SJSA1 (cell line): ENCODE results near the gene NMB. TPM values are rescaled to one million over a fixed set of nuclear protein-coding genes. Genes with fewer than 3 reads are reported as not detected.

Experiments
- DNase-seq, 2 experiments: peaks; one replicate each; pipeline ENCODE4 v3.0.0-alpha.2; 2015 to 2020; ENCODE audit warnings: low spot score in 2 of 2, low read depth in 1 of 2
- H3K27ac ChIP-seq: fragments of 250-450 bp; sonication (Bioruptor Pico); 2 replicates; pipeline ENCODE4 v1.5.1; 2020; ENCODE audit warnings: mild to moderate bottlenecking, moderate library complexity
- H3K27me3 ChIP-seq: fragments of 250-450 bp; sonication (Bioruptor Pico); replicated peaks from 2 replicates; pipeline ENCODE4 v1.5.1; 2020; ENCODE audit warnings: mild to moderate bottlenecking, moderate library complexity
- H3K36me3 ChIP-seq: fragments of 250-450 bp; sonication (Bioruptor Pico); 2 replicates; pipeline ENCODE4 v1.5.1; 2020; ENCODE audit warnings: mild to moderate bottlenecking
- H3K4me1 ChIP-seq: fragments of 250-450 bp; sonication (Bioruptor Pico); replicated peaks from 2 replicates; pipeline ENCODE4 v1.6.1; 2021; ENCODE audit warnings: mild to moderate bottlenecking
- H3K4me3 ChIP-seq: fragments of 250-450 bp; sonication (Bioruptor Pico); 2 replicates; pipeline ENCODE4 v1.5.1; 2020; ENCODE audit warnings: mild to moderate bottlenecking
- H3K9me3 ChIP-seq: fragments of 250-450 bp; sonication (Bioruptor Pico); replicated peaks from 2 replicates; pipeline ENCODE4 v1.5.1; 2020; ENCODE audit warnings: mild to moderate bottlenecking
- total RNA-seq: library from RNA; depleted of rRNA; stranded (reverse); fragments of >200 nt; shearing (Covaris generic); gene quantifications from 2 replicates; pipeline ENCODE4 v1.2.3, GENCODE V29; 2014

Gene NMB
- total RNA-seq, 1 experiment from 2014 or later: 1.7 TPM

GRCh38 chr15:84669726-84670125 lies 11.7 kb upstream of the NMB start:
- H3K27ac ChIP-seq: no peak overlapping the region
- no peaks in the 10 kb centered on the region for H3K27me3 ChIP-seq
- 0 out of 2 replicates have a peak, but pooled peaks cover 9% of the 10 kb centered on the region for H3K4me1 ChIP-seq
- H3K4me3 ChIP-seq: no peak overlapping the region
- peaks cover 66% of the 10 kb centered on the region for H3K36me3 ChIP-seq
- no peaks in the 10 kb centered on the region for H3K9me3 ChIP-seq
- DNase-seq: no peak

DNA sequence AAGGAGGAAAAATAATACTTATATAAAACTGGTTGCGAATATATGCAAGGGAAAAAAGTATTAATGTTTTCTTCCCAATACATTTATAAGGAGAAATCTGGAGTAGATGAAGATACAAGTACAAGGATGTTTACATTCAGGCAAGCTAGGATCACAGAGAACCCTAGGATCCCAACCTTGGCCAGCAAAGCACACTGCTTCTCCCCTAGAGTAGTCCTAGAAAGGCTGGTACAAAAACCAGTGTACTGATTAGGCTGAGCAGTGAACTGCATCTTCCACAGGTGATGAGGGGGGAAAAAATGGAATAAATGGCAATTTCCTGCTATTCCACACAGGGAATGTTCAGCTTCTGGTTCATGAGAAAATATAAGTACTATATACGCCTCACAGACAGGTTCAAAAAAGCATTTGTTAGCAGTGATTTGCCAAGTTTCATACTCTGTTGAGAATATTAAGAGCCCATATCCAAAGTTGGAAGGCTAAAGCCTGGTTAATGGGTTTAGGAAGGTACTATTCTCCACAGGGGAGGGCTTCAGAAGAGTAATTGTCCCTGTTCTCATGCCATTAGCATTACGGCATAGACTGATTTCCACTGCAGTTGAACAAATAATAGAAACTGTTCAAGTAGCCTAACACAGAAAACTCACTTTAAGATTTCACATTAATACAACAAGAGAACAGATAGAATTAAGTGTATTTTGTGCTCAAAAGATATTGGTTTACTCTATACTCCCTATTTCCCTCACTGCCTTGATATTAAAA lies 10.4 kb upstream of the NMB start:
- no peak for DNase-seq
- Histone ChIP-seq H3K27ac (no peak overlapping the region), H3K4me3 (no peak overlapping the region), H3K4me1 (0 out of 2 replicates have a peak, but pooled peaks cover 9% of the 10 kb centered on the region), H3K27me3 (no peaks in the 10 kb centered on the region), H3K9me3 (no peaks in the 10 kb centered on the region), H3K36me3 (peaks cover 69% of the 10 kb centered on the region)

- no peaks in the 10 kb centered on the region for H3K9me3 ChIP-seq
- H3K36me3 ChIP-seq: peaks cover 64% of the 10 kb centered on the region
- DNase-seq: no peak
- H3K27ac ChIP-seq: no peak overlapping the region
- H3K27me3 ChIP-seq: no peaks in the 10 kb centered on the region
- H3K4me3 ChIP-seq: no peak overlapping the region
- H3K4me1 ChIP-seq: 0 out of 2 replicates have a peak, but pooled peaks cover 5% of the 10 kb centered on the region
Measured at GRCh38 chr15:84666373-84666772, 8.4 kb upstream of the NMB start.

- Histone ChIP-seq H3K4me1 (peaks cover 3% of the 10 kb centered on the region; the same call in 1 of the 2 replicates), H3K9me3 (no peaks in the 10 kb centered on the region), H3K4me3 (no peak overlapping the region)
Measured at GRCh38 chr15:84661001-84661400, 3.0 kb upstream of the NMB start.

GRCh38 chr15:84659904-84660781 lies 2.1 kb upstream of the NMB start:
- Histone ChIP-seq H3K27me3 (no peaks in the 10 kb centered on the region), H3K4me1 (peaks cover 3% of the 10 kb centered on the region), H3K9me3 (no peaks in the 10 kb centered on the region), H3K4me3 (no peak overlapping the region), H3K36me3 (peaks cover 15% of the 10 kb centered on the region), H3K27ac (no peak overlapping the region)
- no peak for DNase-seq

More at GRCh38 chr15:84661001-84661400, 3.0 kb upstream of the NMB start:
- H3K27me3 ChIP-seq: no peaks in the 10 kb centered on the region
- peaks cover 24% of the 10 kb centered on the region for H3K36me3 ChIP-seq
- no peak overlapping the region for H3K27ac ChIP-seq
- DNase-seq: no peak

GRCh38 chr15:84658788-84659411 lies 901 bp upstream of the NMB start:
- no peaks in the 10 kb centered on the region for H3K27me3 ChIP-seq
- no peak overlapping the region for H3K27ac ChIP-seq

GRCh38 chr15:84657748-84658079 lies 285 bp downstream of the NMB start:
- Histone ChIP-seq H3K4me1 (peaks cover 15% of the 10 kb centered on the region), H3K9me3 (no peaks in the 10 kb centered on the region), H3K4me3 (peak overlapping the region; percentile 34), H3K36me3 (peaks cover 13% of the 10 kb centered on the region), H3K27me3 (no peaks in the 10 kb centered on the region), H3K27ac (no peak overlapping the region)
- DNase-seq: no peak

More at GRCh38 chr15:84658788-84659411, 901 bp upstream of the NMB start:
- Histone ChIP-seq H3K4me3 (no peak overlapping the region), H3K36me3 (peaks cover 7% of the 10 kb centered on the region; the same call in 1 of the 2 replicates), H3K4me1 (peaks cover 7% of the 10 kb centered on the region), H3K9me3 (no peaks in the 10 kb centered on the region)
- DNase-seq: no peak

- H3K27ac ChIP-seq: no peak overlapping the region
- no peaks in the 10 kb centered on the region for H3K9me3 ChIP-seq
- H3K36me3 ChIP-seq: peaks cover 21% of the 10 kb centered on the region
- no peak for DNase-seq
- no peaks in the 10 kb centered on the region for H3K27me3 ChIP-seq
- no peak overlapping the region for H3K4me3 ChIP-seq
- H3K4me1 ChIP-seq: peaks cover 15% of the 10 kb centered on the region
Measured at GRCh38 chr15:84656972-84657371, 1.0 kb downstream of the NMB start.

- Histone ChIP-seq H3K4me1 (peaks cover 15% of the 10 kb centered on the region), H3K9me3 (no peaks in the 10 kb centered on the region), H3K36me3 (peaks cover 37% of the 10 kb centered on the region), H3K4me3 (peak overlapping the region; percentile 77), H3K27ac (0 out of 2 replicates have a peak overlapping the region, but pooled peaks have one; percentile 70), H3K27me3 (no peaks in the 10 kb centered on the region)
- peak; percentile 78 to 86 for DNase-seq
Measured at GRCh38 chr15:84654689-84655453, 3.1 kb downstream of the NMB start.

GRCh38 chr15:84653910-84654688 lies 3.9 kb downstream of the NMB start, which contains the start of gene WDR73:
Gene WDR73 (minus strand): TSS chr15:84654283. CDS start chr15:84654274, 9 bp downstream.
- Histone ChIP-seq H3K9me3 (no peaks in the 10 kb centered on the region), H3K36me3 (peaks cover 44% of the 10 kb centered on the region)
- peak; percentile 92 to 95 for DNase-seq

GRCh38 chr15:84653584-84653909 lies 4.5 kb downstream of the NMB start:
- peaks cover 15% of the 10 kb centered on the region for H3K4me1 ChIP-seq
- no peaks in the 10 kb centered on the region for H3K9me3 ChIP-seq
- peaks cover 48% of the 10 kb centered on the region for H3K36me3 ChIP-seq

More at GRCh38 chr15:84653910-84654688, 3.9 kb downstream of the NMB start, which contains the start of gene WDR73:
- H3K27me3 ChIP-seq: no peaks in the 10 kb centered on the region
- peak within 1 kb of the TSS; percentile 70 for H3K27ac ChIP-seq
- peaks cover 15% of the 10 kb centered on the region for H3K4me1 ChIP-seq
- H3K4me3 ChIP-seq: peak within 1 kb of the TSS; percentile 77

DNA sequence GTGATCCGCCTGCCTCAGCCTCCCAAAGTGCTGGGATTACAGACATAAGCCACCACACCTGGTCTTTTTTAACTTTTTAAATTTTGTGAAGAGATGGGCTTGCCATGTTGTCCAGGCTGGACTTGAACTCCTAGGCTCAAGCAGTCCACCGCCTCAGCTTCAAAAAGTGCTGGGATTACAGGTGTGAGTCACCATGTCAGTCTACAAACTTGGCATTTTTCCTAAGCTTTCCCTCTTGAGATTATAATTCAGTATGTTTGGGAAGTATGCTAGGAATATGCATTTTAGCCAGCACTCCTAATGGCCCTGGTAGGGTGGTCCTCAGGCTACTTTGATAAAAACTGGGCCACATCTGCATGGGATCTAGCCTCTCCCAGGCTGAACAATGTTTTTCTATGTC lies 8.3 kb downstream of the NMB start:
- H3K4me1 ChIP-seq: peaks cover 8% of the 10 kb centered on the region
- H3K27ac ChIP-seq: no peak overlapping the region
- H3K27me3 ChIP-seq: no peaks in the 10 kb centered on the region
- no peaks in the 10 kb centered on the region for H3K9me3 ChIP-seq
- peaks cover 86% of the 10 kb centered on the region for H3K36me3 ChIP-seq
- DNase-seq: no peak
- no peak overlapping the region for H3K4me3 ChIP-seq

More at GRCh38 chr15:84653584-84653909, 4.5 kb downstream of the NMB start:
- DNase-seq: no peak
- no peaks in the 10 kb centered on the region for H3K27me3 ChIP-seq
- H3K4me3 ChIP-seq: peak overlapping the region; percentile 77
- peak overlapping the region; percentile 70 for H3K27ac ChIP-seq
